Fibroblast of lung (primary cell): ENCODE measurements around the gene PEDS1.

Experiments
- CTCF ChIP-seq, 2 donors: IDR thresholded peaks in 1 of 2; conservative IDR thresholded peaks in 1 of 2; 1 replicate in 1 of 2; 2 replicates in 1 of 2; pipeline ENCODE4 v1.5.1; 2011 to 2012; ENCODE audit warnings: low read length in 2 of 2, control low read depth in 1 of 2, inconsistent platforms in 1 of 2, low read depth in 1 of 2, mild to moderate bottlenecking in 1 of 2
- EZH2 ChIP-seq: IDR thresholded peaks from 2 replicates; pipeline ENCODE4 v1.5.1; 2012; ENCODE audit warnings: low read length, control low read depth, mild to moderate bottlenecking; ENCODE audit errors: missing control alignments

- TF ChIP-seq CTCF (conservative IDR thresholded peaks at IDR 0.05 in 1 of 2, IDR thresholded peaks at IDR 0.05 in 1 of 2; ENCODE audit: low read depth in 1 of 2, low read length in 2 of 2) (no peak), EZH2 (no peak)
Measured at GRCh38 chr20:50121858-50122271, 31.7 kb downstream of the PEDS1 start.
